HepG2 (cell line): ENCODE measurements around the gene YIPF7. TPM values are rescaled to one million over a fixed set of nuclear protein-coding genes. Genes with fewer than 3 reads are reported as not detected.

ENCODE experiments used
- ATAC-seq: fragments of 200-7000 bp; cut with Tn5 transposase; 3 replicates; pipeline ENCODE4 v1.9.1; 2020; ENCODE audit warnings: mild to moderate bottlenecking, moderate library complexity
- BruUV-seq: library from RNA; stranded (reverse); fragments of 400-500 nt; replicated peaks from 2 replicates; lab custom pipeline; 2021; lab: Mats Ljungman, UMichigan
- CTCF ChIA-PET: fragments of 300-600 bp; formaldehyde crosslinking; extraction: SDS; loops from one replicate; lab custom pipeline; 2021; ENCODE audit warnings: low total read pairs, inconsistent platforms, low intra/inter-chr PET ratio; lab: Yijun Ruan, JAX
- POLR2A ChIA-PET: fragments of 350-600 bp; sonication (Branson Sonifier 250); formaldehyde crosslinking; loops from one replicate; lab custom pipeline; 2020; ENCODE audit warnings: antibody characterized with exemption, inconsistent platforms; lab: Yijun Ruan, JAX
- DNase-seq: peaks from one replicate; pipeline ENCODE4 v3.0.0-alpha.2; 2015; ENCODE audit warnings: low spot score
- FAIRE-seq: peaks from 3 replicates; lab custom pipeline; 2011; peaks lifted over from hg19 to GRCh38; lab: Jason Lieb, UNC
- H2AFZ ChIP-seq: one replicate; pipeline ENCODE4 v1.6.1; 2011; ENCODE audit warnings: low read length, inconsistent platforms
- H3K27ac ChIP-seq: fragments of 300-600 bp; 3 replicates; pipeline ENCODE4 v1.8.0; 2011; ENCODE audit warnings: mixed run types, mild to moderate bottlenecking, mixed read lengths, low read length, inconsistent platforms; ENCODE audit not compliant: insufficient read depth; ENCODE audit errors: extremely low read length
- H3K27me3 ChIP-seq, 2 experiments: fragments of 200-600 bp in 1 of 2; 2 replicates in 1 of 2; 3 replicates in 1 of 2; pipeline versions ENCODE4 v1.6.0 to v1.8.0; 2011; ENCODE audit warnings: low read length in 2 of 2, mild to moderate bottlenecking in 2 of 2, moderate library complexity in 2 of 2, inconsistent platforms in 1 of 2; ENCODE audit not compliant: insufficient read depth in 2 of 2, control insufficient read depth in 1 of 2
- H3K36me3 ChIP-seq, 2 experiments: fragments of 200-600 bp in 1 of 2; replicated peaks in 1 of 2; 2 replicates in 1 of 2; 3 replicates in 1 of 2; pipeline versions ENCODE4 v1.5.1 to v1.8.0; 2011; ENCODE audit warnings: low read length in 2 of 2, inconsistent platforms in 1 of 2; ENCODE audit not compliant: insufficient read depth in 2 of 2, control insufficient read depth in 1 of 2
- H3K4me1 ChIP-seq: 2 replicates; pipeline ENCODE4 v1.5.1; 2012; ENCODE audit warnings: low read length, inconsistent platforms; ENCODE audit not compliant: insufficient read depth
- H3K4me2 ChIP-seq: 2 replicates; pipeline ENCODE4 v1.6.0; 2011; ENCODE audit warnings: low read depth, low read length, inconsistent platforms
- H3K4me3 ChIP-seq, 3 experiments: fragments of 200-600 bp in 1 of 3; sonication (generic), shearing (Covaris generic) in 1 of 3; replicated peaks in 1 of 3; 2 replicates each; pipeline ENCODE4 v1.5.1; 2011 to 2016; ENCODE audit warnings: low read length in 3 of 3, inconsistent platforms in 2 of 3, low read depth in 2 of 3, mild to moderate bottlenecking in 2 of 3, control low read depth in 1 of 3, mixed read lengths in 1 of 3; ENCODE audit not compliant: insufficient read depth in 1 of 3
- H3K79me2 ChIP-seq: one replicate; pipeline ENCODE4 v1.6.1; 2011; ENCODE audit warnings: low read length, inconsistent platforms; ENCODE audit not compliant: insufficient read depth
- H3K9ac ChIP-seq: 2 replicates; pipeline ENCODE4 v1.6.0; 2011; ENCODE audit warnings: mild to moderate bottlenecking, low read depth, low read length, inconsistent platforms; ENCODE audit not compliant: insufficient read depth
- H3K9me3 ChIP-seq: 2 replicates; pipeline ENCODE4 v1.5.1; 2012; ENCODE audit warnings: mild to moderate bottlenecking, low read length
- H4K20me1 ChIP-seq: 2 replicates; pipeline ENCODE4 v1.6.0; 2011; ENCODE audit warnings: inconsistent platforms, mild to moderate bottlenecking, low read length, moderate library complexity; ENCODE audit not compliant: insufficient read depth
- CCDC6 ChIP-seq: sonication (generic); formaldehyde crosslinking; IDR thresholded peaks from 2 replicates; pipeline ENCODE4 v1.8.1; 2022; ENCODE audit warnings: mild to moderate bottlenecking, missing genetic modification reagents, moderate library complexity
- CEBPB ChIP-seq: IDR thresholded peaks from 2 replicates; pipeline ENCODE4 v1.6.1; 2011; ENCODE audit warnings: low read depth, low read length, improper control_type of control experiment, borderline replicate concordance
- ESRRA ChIP-seq: sonication (generic); formaldehyde crosslinking; IDR thresholded peaks from 2 replicates; pipeline ENCODE4 v1.5.1; 2020; ENCODE audit warnings: mild to moderate bottlenecking, low read depth, missing genetic modification reagents
- KLF16 ChIP-seq, 2 experiments: sonication (generic) in 1 of 2; formaldehyde crosslinking in 1 of 2; IDR thresholded peaks; 2 replicates each; pipeline versions ENCODE4 v1.6.1 to v1.8.0; 2016 to 2023; ENCODE audit warnings: missing genetic modification reagents in 2 of 2, missing compliant biosample characterization in 1 of 2
- THAP11 ChIP-seq: IDR thresholded peaks from 2 replicates; pipeline ENCODE4 v1.6.1; 2016; ENCODE audit warnings: missing biosample characterization, missing genetic modification reagents
- U2AF1 ChIP-seq: fragments of 200-400 bp; formaldehyde crosslinking; optimal IDR thresholded peaks from 2 replicates; pipeline ENCODE3; 2017; ENCODE audit warnings: mild to moderate bottlenecking, low read depth, low read length
- ZFAT ChIP-seq: sonication (generic); formaldehyde crosslinking; conservative IDR thresholded peaks from 2 replicates; pipeline ENCODE4 v1.8.1; 2023; ENCODE audit warnings: missing genetic modification reagents, inconsistent platforms
- ZNF496 ChIP-seq: sonication (generic); formaldehyde crosslinking; IDR thresholded peaks from 2 replicates; pipeline ENCODE4 v1.8.1; 2023; ENCODE audit warnings: mild to moderate bottlenecking, moderate library complexity, missing genetic modification reagents; ENCODE audit not compliant: insufficient replicate concordance
- ZNF761 ChIP-seq: sonication (generic); formaldehyde crosslinking; conservative IDR thresholded peaks from 2 replicates; pipeline ENCODE4 v1.4.0; 2020; ENCODE audit warnings: mild to moderate bottlenecking, missing genetic modification reagents
- WGBS: methylation state at CpG from one replicate; pipeline ENCODE4 v1.1.6; 2017; ENCODE audit warnings: low lambda C conversion rate; 5-methylcytosine and 5-hydroxymethylcytosine counted together
- in situ Hi-C: cut with HindIII; loops from 2 replicates; pipeline ENCODE4 v1.10.0; 2017; ENCODE audit warnings: low pct_unique_long_range_greater_than_20kb; ENCODE audit not compliant: extremely low pct_ligation_motif_present
- intact Hi-C: fragments of 100-400 bp; cut with micrococcal nuclease; formaldehyde crosslinking; loops from one replicate; pipeline ENCODE4 v1.10.0; 2022; ENCODE audit not compliant: unreplicated experiment
- polyA plus RNA-seq, 8 experiments: library from polyadenylated mRNA; depleted of rRNA in 3 of 8; stranded (reverse) in 7 of 8; unstranded in 1 of 8; fragments of >200 nt; fragmentation: Illumina TruSeq in 4 of 8; extraction: Trizol in 4 of 8; gene quantifications; 2 replicates each; pipeline versions ENCODE4 v1.2.1 to v1.2.3, GENCODE V29; 2011 to 2016; ENCODE audit warnings: low read depth in 4 of 8, missing spikeins in 1 of 8, mixed read lengths in 1 of 8; ENCODE audit not compliant: insufficient read depth in 1 of 8
- total RNA-seq, 5 experiments: library from RNA; depleted of rRNA; stranded (reverse); fragments of >200 nt; fragmentation: Illumina TruSeq; extraction: Trizol; gene quantifications; 2 replicates each; pipeline ENCODE4 v1.2.3, GENCODE V29; 2016; ENCODE audit warnings: low read depth in 1 of 5
- TF ChIP-seq, protein P1 (sequence below): sonication (generic); formaldehyde crosslinking; IDR thresholded peaks from 2 replicates; pipeline ENCODE4 v1.5.0; 2020; ENCODE audit warnings: missing genetic modification reagents, mild to moderate bottlenecking, borderline replicate concordance
- TF ChIP-seq, protein P2 (sequence below): sonication (generic); formaldehyde crosslinking; IDR thresholded peaks from 2 replicates; pipeline ENCODE4 v1.5.0; 2020; ENCODE audit warnings: missing genetic modification reagents
- TF ChIP-seq, protein P3 (sequence below): sonication (generic); formaldehyde crosslinking; IDR thresholded peaks from 2 replicates; pipeline ENCODE4 v1.8.0; 2022; ENCODE audit warnings: mild to moderate bottlenecking, missing genetic modification reagents, borderline replicate concordance
- TF ChIP-seq, protein P4 (sequence below): sonication (generic); formaldehyde crosslinking; IDR thresholded peaks from 2 replicates; pipeline ENCODE4 v1.4.0; 2020; ENCODE audit warnings: missing genetic modification reagents

The YIPF7 gene
- total and polyA plus RNA-seq, 2 of the 13 experiments (the other 11 are each of a cell fraction or from before 2014, with no cell fraction given): 0.12 TPM; not detected in 1

DNA sequence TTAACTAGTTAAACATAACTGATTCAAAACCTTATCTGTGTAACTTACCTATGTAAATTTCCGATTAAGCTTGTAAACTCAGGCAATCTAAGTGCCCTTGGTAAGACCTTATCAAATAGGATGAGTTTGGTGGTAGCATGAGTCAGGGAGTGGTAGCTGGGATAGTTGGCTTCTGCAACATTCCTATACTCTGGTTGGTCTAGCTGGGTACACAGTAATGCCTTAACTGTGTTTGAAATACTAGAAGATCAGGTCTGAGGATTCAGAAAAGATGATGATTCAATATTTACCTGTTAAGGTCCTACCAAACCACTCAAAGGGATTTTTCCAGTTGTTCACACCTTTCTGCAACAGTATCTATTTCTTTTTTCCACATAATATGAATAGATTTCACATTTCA, 5.3 kb downstream of the YIPF7 start:
- no peak overlapping the region for H3K27ac ChIP-seq
- no TSS peak for BruUV-seq
- intact Hi-C loops: no loop called here
- no peak overlapping the region for H2AFZ ChIP-seq
- no peak overlapping the region for H3K4me2 ChIP-seq
- no peaks in the 10 kb centered on the region for H3K79me2 ChIP-seq
- in situ Hi-C loops: loop anchor here (25.0 kb wide), 2 partner anchors 1509 to 1659 kb away; no protein-coding TSS in a partner anchor
- H3K27me3 ChIP-seq: no peaks in the 10 kb centered on the region
- ChIA-PET POLR2A (no interaction called here), CTCF (no interaction called here)
- no peak for TF ChIP-seq CCDC6
- TF ChIP-seq, protein P1, sequence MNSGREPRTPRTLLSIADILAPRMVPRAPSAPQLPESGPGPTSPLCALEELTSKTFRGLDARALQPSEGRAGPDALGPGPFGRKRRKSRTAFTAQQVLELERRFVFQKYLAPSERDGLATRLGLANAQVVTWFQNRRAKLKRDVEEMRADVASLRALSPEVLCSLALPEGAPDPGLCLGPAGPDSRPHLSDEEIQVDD (CRISPR knock-in tag): no peak
- no peak for TF ChIP-seq ZNF496 (CRISPR knock-in tag)
- TF ChIP-seq, protein P2, sequence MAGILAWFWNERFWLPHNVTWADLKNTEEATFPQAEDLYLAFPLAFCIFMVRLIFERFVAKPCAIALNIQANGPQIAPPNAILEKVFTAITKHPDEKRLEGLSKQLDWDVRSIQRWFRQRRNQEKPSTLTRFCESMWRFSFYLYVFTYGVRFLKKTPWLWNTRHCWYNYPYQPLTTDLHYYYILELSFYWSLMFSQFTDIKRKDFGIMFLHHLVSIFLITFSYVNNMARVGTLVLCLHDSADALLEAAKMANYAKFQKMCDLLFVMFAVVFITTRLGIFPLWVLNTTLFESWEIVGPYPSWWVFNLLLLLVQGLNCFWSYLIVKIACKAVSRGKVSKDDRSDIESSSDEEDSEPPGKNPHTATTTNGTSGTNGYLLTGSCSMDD (CRISPR knock-in tag): no peak
- TF ChIP-seq THAP11 (CRISPR knock-in tag): no peak
- no peak for TF ChIP-seq ESRRA (CRISPR knock-in tag)
- TF ChIP-seq ZFAT (CRISPR knock-in tag): no peak
- TF ChIP-seq CEBPB: no peak
- TF ChIP-seq ZNF761: no peak
- TF ChIP-seq U2AF1: no peak
- TF ChIP-seq, protein P3, sequence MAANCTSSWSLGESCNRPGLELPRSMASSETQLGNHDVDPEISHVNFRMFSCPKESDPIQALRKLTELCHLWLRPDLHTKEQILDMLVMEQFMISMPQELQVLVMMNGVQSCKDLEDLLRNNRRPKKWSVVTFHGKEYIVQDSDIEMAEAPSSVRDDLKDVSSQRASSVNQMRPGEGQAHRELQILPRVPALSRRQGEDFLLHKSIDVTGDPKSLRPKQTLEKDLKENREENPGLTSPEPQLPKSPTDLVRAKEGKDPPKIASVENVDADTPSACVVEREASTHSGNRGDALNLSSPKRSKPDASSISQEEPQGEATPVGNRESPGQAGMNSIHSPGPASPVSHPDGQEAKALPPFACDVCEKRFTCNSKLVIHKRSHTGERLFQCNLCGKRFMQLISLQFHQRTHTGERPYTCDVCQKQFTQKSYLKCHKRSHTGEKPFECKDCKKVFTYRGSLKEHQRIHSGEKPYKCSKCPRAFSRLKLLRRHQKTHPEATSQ (CRISPR knock-in tag): no peak
- TF ChIP-seq KLF16 (CRISPR knock-in tag; IDR thresholded peaks at IDR 0.05): no peak
- TF ChIP-seq, protein P4, sequence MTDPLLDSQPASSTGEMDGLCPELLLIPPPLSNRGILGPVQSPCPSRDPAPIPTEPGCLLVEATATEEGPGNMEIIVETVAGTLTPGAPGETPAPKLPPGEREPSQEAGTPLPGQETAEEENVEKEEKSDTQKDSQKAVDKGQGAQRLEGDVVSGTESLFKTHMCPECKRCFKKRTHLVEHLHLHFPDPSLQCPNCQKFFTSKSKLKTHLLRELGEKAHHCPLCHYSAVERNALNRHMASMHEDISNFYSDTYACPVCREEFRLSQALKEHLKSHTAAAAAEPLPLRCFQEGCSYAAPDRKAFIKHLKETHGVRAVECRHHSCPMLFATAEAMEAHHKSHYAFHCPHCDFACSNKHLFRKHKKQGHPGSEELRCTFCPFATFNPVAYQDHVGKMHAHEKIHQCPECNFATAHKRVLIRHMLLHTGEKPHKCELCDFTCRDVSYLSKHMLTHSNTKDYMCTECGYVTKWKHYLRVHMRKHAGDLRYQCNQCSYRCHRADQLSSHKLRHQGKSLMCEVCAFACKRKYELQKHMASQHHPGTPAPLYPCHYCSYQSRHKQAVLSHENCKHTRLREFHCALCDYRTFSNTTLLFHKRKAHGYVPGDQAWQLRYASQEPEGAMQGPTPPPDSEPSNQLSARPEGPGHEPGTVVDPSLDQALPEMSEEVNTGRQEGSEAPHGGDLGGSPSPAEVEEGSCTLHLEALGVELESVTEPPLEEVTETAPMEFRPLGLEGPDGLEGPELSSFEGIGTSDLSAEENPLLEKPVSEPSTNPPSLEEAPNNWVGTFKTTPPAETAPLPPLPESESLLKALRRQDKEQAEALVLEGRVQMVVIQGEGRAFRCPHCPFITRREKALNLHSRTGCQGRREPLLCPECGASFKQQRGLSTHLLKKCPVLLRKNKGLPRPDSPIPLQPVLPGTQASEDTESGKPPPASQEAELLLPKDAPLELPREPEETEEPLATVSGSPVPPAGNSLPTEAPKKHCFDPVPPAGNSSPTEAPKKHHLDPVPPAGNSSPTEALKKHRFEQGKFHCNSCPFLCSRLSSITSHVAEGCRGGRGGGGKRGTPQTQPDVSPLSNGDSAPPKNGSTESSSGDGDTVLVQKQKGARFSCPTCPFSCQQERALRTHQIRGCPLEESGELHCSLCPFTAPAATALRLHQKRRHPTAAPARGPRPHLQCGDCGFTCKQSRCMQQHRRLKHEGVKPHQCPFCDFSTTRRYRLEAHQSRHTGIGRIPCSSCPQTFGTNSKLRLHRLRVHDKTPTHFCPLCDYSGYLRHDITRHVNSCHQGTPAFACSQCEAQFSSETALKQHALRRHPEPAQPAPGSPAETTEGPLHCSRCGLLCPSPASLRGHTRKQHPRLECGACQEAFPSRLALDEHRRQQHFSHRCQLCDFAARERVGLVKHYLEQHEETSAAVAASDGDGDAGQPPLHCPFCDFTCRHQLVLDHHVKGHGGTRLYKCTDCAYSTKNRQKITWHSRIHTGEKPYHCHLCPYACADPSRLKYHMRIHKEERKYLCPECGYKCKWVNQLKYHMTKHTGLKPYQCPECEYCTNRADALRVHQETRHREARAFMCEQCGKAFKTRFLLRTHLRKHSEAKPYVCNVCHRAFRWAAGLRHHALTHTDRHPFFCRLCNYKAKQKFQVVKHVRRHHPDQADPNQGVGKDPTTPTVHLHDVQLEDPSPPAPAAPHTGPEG: no peak
- H3K4me1 ChIP-seq: no peaks in the 10 kb centered on the region
- WGBS: 0% methylated on average over 1 of the region's 1 CpG
- H3K36me3 ChIP-seq: no peaks in the 10 kb centered on the region
- ATAC-seq (no peak), DNase-seq (no peak), FAIRE-seq (no peak)
- peaks cover 34% of the 10 kb centered on the region for H3K9me3 ChIP-seq
- H4K20me1 ChIP-seq: no peaks in the 10 kb centered on the region
- no peak overlapping the region for H3K4me3 ChIP-seq
- no peak overlapping the region for H3K9ac ChIP-seq
